ENCODE results near the gene ZNF621.

- no peak; the same call in 1 of the 2 replicates for TF ChIP-seq POLR2AphosphoS5 (IDR thresholded peaks at IDR 0.05; ENCODE audit: low read depth, low read length)
- no peak for TF ChIP-seq TCF7L2 (IDR thresholded peaks at IDR 0.05; ENCODE audit: low read depth, low read length)
- no peak for TF ChIP-seq CTCF (IDR thresholded peaks at IDR 0.05)
- no peak for TF ChIP-seq REST (IDR thresholded peaks at IDR 0.05; ENCODE audit: insufficient read depth in 1 of 2, low read depth in 2 of 2, low read length in 1 of 2)
- TF ChIP-seq SIN3A (IDR thresholded peaks at IDR 0.05; ENCODE audit: borderline replicate concordance, insufficient read depth, low read depth, low read length) = no peak
Measured at GRCh38 chr3:40476478-40477470, 48.0 kb upstream of the ZNF621 start, which contains the start of gene ZNF619.
